Mesodermal cell (in vitro differentiated cells): Measurements from ENCODE around the gene GRM4.

Source experiments
- H3K27ac ChIP-seq: 2 replicates; pipeline ENCODE4 v1.7.0; 2013; ENCODE audit warnings: mild to moderate bottlenecking, low read depth, low read length, moderate library complexity; ENCODE audit not compliant: severe bottlenecking
- H3K36me3 ChIP-seq: 2 replicates; pipeline ENCODE4 v1.7.1; 2013; ENCODE audit warnings: mild to moderate bottlenecking, low read length, moderate library complexity; ENCODE audit not compliant: control insufficient read depth, insufficient read depth
- H3K4me1 ChIP-seq: one replicate; pipeline ENCODE4 v1.7.1; 2013; ENCODE audit warnings: mild to moderate bottlenecking, low read length; ENCODE audit not compliant: insufficient read depth, control insufficient read depth, poor library complexity, severe bottlenecking
- H3K4me3 ChIP-seq: 2 replicates; pipeline ENCODE4 v1.7.0; 2013; ENCODE audit warnings: low read length, control low read depth, mild to moderate bottlenecking; ENCODE audit not compliant: insufficient read depth, poor library complexity, severe bottlenecking; ENCODE audit errors: extremely low read depth
- H3K9me3 ChIP-seq: 2 replicates; pipeline ENCODE4 v1.7.1; 2013; ENCODE audit warnings: mild to moderate bottlenecking, low read length, moderate library complexity; ENCODE audit not compliant: control insufficient read depth
- WGBS, 2 experiments: methylation state at CpG; one replicate each; pipeline ENCODE4 v1.1.5; 2013; ENCODE audit warnings: missing lambda C conversion rate in 2 of 2; ENCODE audit not compliant: insufficient coverage in 2 of 2; 5-methylcytosine and 5-hydroxymethylcytosine counted together

The GRM4 gene

GRCh38 chr6:34157236-34157830, 11.4 kb upstream of the GRM4 start:
- Histone ChIP-seq H3K27ac (no peak overlapping the region), H3K4me1 (no peaks in the 10 kb centered on the region), H3K4me3 (no peak overlapping the region), H3K9me3 (peaks cover 8% of the 10 kb centered on the region), H3K36me3 (no peaks in the 10 kb centered on the region)
- 90 to 91% methylated on average over 7 of the region's 10 CpGs for WGBS, 2 experiments

GRCh38 chr6:34155471-34156300, 9.8 kb upstream of the GRM4 start:
- no peak overlapping the region for H3K4me3 ChIP-seq
- H3K4me1 ChIP-seq: no peaks in the 10 kb centered on the region
- H3K27ac ChIP-seq: no peak overlapping the region
- no peaks in the 10 kb centered on the region for H3K36me3 ChIP-seq
- WGBS, 2 experiments: 93 to 96% methylated on average over 21 to 23 of the region's 24 CpGs
- H3K9me3 ChIP-seq: peaks cover 8% of the 10 kb centered on the region

- Histone ChIP-seq H3K27ac (no peak overlapping the region), H3K4me1 (no peaks in the 10 kb centered on the region), H3K36me3 (no peaks in the 10 kb centered on the region), H3K4me3 (no peak overlapping the region), H3K9me3 (peaks cover 4% of the 10 kb centered on the region)
- WGBS, 2 experiments: 23 to 28% methylated on average over 35 to 52 of the region's 61 CpGs
These were observed 9.0 kb upstream of the GRM4 start for GRCh38 chr6:34154668-34155447.

- Histone ChIP-seq H3K9me3 (no peaks in the 10 kb centered on the region), H3K4me3 (no peak overlapping the region), H3K27ac (no peak overlapping the region), H3K4me1 (no peaks in the 10 kb centered on the region), H3K36me3 (no peaks in the 10 kb centered on the region)
- WGBS, 2 experiments: 84 to 95% methylated on average over 3 to 7 of the region's 10 CpGs
These were observed 7.1 kb upstream of the GRM4 start for GRCh38 chr6:34152806-34153520.

- no peak overlapping the region for H3K4me3 ChIP-seq
These were observed 6.2 kb upstream of the GRM4 start for GRCh38 chr6:34152042-34152524.

GRCh38 chr6:34151321-34152041, 5.6 kb upstream of the GRM4 start:
- Histone ChIP-seq H3K9me3 (no peaks in the 10 kb centered on the region), H3K4me1 (no peaks in the 10 kb centered on the region), H3K4me3 (no peak overlapping the region), H3K27ac (no peak overlapping the region), H3K36me3 (no peaks in the 10 kb centered on the region)
- WGBS, 2 experiments: 29% methylated on average over 9 to 15 of the region's 21 CpGs

More at GRCh38 chr6:34152042-34152524, 6.2 kb upstream of the GRM4 start:
- H3K4me1 ChIP-seq: no peaks in the 10 kb centered on the region
- H3K27ac ChIP-seq: no peak overlapping the region
- WGBS, 2 experiments: 67 to 80% methylated on average over 4 to 8 of the region's 9 CpGs
- H3K36me3 ChIP-seq: no peaks in the 10 kb centered on the region
- no peaks in the 10 kb centered on the region for H3K9me3 ChIP-seq

GRCh38 chr6:34150766-34151165, 4.9 kb upstream of the GRM4 start:
- Histone ChIP-seq H3K9me3 (no peaks in the 10 kb centered on the region), H3K4me1 (peaks cover under 1% of the 10 kb centered on the region)

GRCh38 chr6:34149831-34150400, 4.0 kb upstream of the GRM4 start:
- H3K4me1 ChIP-seq: peaks cover 3% of the 10 kb centered on the region
- no peak overlapping the region for H3K27ac ChIP-seq
- H3K36me3 ChIP-seq: no peaks in the 10 kb centered on the region
- H3K4me3 ChIP-seq: no peak overlapping the region
- H3K9me3 ChIP-seq: no peaks in the 10 kb centered on the region
- WGBS, 2 experiments: 48 to 74% methylated on average over 3 to 4 of the region's 4 CpGs

More at GRCh38 chr6:34150766-34151165, 4.9 kb upstream of the GRM4 start:
- WGBS, 2 experiments: 40 to 61% methylated on average over 7 to 8 of the region's 8 CpGs
- no peak overlapping the region for H3K4me3 ChIP-seq
- no peak overlapping the region for H3K27ac ChIP-seq
- H3K36me3 ChIP-seq: no peaks in the 10 kb centered on the region

GRCh38 chr6:34149452-34149810, 3.5 kb upstream of the GRM4 start:
- no peaks in the 10 kb centered on the region for H3K36me3 ChIP-seq
- H3K4me3 ChIP-seq: no peak overlapping the region
- peaks cover 3% of the 10 kb centered on the region for H3K4me1 ChIP-seq
- 24 to 33% methylated on average over 4 to 5 of the region's 5 CpGs for WGBS, 2 experiments
- H3K9me3 ChIP-seq: no peaks in the 10 kb centered on the region
- H3K27ac ChIP-seq: no peak overlapping the region
